Measurements from ENCODE around the gene RECK.
"Not testable (repeated sequence)": the region's sequence is repeated elsewhere in the genome, so short reads cannot be mapped to it uniquely, and the experiment has no call there.

RECK gene

DNA sequence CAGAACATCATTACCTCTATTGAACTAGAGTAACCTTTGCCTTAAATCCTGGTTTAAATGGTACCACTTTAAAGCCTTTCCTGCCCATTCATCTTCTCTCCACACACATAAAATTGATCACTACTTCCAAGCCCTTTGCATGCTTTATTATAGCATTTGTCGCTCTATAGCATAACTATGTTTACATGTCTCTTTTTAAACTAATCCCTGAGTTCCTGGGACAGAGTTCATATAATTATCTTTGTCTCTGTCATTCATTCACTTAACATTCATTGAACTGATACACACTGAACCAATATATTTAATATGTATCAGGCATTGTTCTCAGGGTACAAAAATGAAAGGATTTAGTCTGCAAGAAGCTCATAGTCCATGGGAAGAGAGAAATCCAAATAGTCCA lies 37.3 kb downstream of the RECK start:
- no peak for DNase-seq

- DNase-seq: no peak
Measured at GRCh38 chr9:36074870-36075532, 38.3 kb downstream of the RECK start.

DNA sequence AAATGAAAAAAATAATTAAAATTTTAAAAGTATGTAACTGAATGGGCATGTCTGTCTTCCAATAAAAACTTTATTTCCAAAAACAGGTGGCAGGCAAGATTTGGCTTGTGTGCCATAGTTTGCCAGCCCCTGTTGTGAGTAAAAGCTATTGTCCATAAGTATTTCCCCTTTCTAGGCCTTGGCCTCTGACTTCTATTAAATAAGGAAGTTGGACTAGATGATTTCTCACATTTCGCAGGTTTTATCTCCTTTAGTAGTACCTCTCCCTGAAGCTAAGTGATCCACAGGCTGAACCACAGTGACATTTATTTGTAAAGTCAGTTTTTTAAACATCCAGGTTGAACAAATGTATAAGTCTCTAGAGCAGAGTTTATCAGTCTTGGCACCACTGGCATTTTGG lies 41.3 kb downstream of the RECK start:
- DNase-seq: no peak

- DNase-seq: no peak
Measured at GRCh38 chr9:36080519-36080918, 43.8 kb downstream of the RECK start.

- DNase-seq: no peak
Measured at GRCh38 chr9:36082931-36083330, 46.2 kb downstream of the RECK start.

- DNase-seq: no peak
Measured at GRCh38 chr9:36086442-36086841, 49.7 kb downstream of the RECK start.

DNA sequence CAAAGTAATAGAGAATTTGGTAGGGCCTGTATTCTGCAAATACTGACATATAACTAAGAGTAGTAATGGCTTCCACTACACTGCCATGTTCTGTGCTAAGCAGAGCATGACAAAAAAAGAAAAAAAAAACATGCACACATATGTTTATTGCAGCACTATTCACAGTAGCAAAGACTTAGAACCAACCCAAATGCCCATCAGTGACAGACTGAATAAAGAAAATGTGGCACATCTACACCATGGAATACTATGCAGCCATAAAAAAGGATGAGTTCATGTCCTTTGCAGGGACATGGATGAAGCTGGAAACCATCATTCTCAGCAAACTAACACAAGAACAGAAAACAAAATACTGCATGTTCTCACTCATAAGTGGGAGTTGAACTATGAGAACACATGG lies 50.3 kb downstream of the RECK start:
- not testable (repeated sequence) for DNase-seq

GRCh38 chr9:36088020-36088419 lies 51.3 kb downstream of the RECK start:
- DNase-seq: no peak

GRCh38 chr9:36091026-36091953 lies 54.6 kb downstream of the RECK start:
- no peak for DNase-seq

- DNase-seq: no peak
Measured at GRCh38 chr9:36092014-36092413, 55.3 kb downstream of the RECK start.

GRCh38 chr9:36092509-36093215 lies 55.9 kb downstream of the RECK start:
- peak in 2 of 5 donors; percentile 10 to 86 for DNase-seq

DNA sequence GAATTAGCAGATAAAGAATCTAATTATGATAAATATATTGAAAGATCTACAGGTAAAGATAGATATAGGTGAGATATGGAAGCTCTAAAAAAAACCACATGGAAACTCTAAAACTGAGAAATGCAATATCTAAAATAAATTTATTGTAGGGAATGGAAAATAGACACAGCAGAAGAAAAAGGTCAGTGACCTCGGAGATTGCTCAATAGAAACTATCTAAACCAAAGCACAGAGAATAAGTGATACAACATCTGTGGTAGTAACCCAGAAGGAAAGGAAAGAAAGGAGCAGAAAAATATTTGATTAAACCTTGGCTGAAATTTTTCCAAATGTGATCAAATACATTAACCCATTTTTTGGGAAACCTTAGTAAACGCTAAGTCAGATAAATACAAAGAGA lies 56.7 kb downstream of the RECK start:
- DNase-seq: no peak

- no peak for DNase-seq
Measured at GRCh38 chr9:36099718-36100117, 63.0 kb downstream of the RECK start.

DNA sequence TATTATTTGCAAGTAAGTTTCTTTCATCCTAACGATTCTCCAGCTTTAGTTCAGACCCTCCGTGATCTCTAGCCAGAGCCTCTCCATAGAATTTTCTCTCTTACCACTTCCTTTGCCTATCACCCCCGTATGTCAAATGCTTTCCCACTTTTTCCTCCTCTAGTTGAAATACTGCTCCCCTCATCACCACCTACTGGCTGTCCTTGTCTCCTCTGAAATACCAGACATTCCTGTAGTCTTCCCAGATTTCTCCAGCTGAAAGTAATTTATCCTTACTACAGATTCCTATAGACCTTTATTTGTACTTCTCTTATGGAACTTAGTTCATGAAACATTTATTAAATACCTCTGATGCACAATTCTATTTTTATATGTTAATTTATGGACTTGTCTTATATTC lies 63.8 kb downstream of the RECK start:
- DNase-seq: no peak

DNA sequence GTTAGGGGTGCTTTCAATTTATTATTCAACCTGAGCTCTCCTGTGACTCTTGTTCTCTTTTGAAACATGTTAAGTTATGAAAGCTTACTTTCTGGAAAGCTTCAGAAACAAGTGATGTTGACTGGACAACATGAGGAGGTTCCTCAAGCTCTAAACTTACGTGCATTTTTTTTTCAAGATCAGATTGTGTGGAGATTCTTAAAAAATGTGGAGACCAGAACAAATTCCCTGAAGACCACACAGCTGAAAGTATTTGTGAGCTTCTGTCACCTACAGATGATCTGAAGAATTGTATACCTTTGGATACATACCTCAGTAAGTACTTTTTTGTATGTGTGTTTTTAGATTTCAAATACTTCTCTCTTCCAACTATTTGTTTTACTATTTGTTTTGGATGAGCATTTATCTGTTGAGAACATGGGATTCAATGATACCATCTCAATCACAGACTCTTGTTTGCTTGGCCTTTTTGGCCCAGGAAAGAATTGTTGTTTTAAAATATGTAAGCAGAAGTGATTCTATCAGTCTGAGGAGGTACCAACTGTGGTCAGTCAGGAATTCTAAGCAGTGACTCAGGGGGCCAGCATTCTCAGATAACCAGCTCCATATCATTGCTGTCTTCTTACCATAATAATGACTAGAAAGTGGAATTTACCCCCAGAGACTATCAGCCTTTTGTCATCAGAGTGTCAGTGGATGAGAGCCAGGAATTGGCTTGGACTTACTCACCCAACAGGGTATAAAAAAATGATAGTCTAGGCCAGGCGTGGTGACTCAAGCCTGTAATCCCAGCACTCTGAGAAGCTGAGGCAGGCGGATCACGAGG lies 65.4 kb downstream of the RECK start:
- no peak for DNase-seq

DNA sequence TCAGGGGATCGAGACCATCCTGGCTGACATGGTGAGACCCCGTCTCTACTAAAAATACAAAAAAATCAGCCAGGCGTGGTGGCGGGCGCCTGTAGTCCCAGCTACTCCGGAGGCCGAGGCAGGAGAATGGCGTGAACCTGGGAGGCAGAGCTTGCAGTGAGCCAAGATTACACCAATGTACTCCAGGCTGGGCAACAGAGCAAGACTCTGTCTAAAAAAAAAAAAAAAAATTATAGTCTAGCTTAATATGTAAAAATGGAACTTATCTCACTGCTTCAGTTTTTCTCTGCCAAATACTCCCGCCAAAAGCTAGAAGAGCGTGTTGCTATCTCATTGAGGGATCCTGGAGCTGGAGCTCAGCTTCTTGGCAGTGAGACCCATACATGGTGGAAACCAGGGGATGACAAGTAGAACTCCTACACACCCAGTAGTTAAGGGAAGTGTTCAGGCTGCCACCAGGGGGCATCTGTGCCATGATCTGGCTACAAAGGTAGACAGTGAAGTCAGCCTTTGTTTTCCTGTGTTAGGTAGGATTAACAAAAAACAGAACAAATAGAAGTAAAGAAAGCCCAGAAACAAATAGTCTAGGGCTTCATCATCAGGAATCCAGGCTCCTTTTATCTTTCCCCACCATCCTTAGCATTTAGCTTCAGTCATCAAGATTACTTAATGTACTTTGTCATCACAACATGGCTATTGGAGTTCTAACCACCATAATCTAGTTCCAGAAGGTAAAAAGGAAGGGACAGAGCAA lies 66.2 kb downstream of the RECK start:
- peak; percentile 66 to 84 (median 77) for DNase-seq

- DNase-seq: no peak
Measured at GRCh38 chr9:36109071-36109470, 72.4 kb downstream of the RECK start.

DNA sequence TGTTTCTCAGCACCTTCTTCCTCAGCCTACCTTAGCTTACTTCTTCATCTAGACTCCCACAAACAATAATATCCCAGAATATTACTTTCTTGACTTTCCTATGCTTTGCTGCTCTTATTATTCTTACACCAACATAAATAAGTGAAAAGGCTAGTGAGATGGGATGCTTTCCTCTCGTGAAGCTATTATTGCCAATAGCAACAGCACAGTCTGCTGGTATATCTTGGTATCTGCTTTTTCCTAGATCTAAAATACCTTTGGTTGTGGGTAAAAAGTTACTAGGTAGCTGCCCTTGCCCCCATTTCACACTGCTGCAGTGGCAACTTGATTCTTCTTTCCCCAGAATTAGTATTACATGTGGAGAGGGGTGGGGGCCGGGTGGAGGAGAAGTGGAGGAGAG lies 73.7 kb downstream of the RECK start:
- no peak for DNase-seq

GRCh38 chr9:36112516-36112915 lies 75.8 kb downstream of the RECK start:
- DNase-seq: no peak

DNA sequence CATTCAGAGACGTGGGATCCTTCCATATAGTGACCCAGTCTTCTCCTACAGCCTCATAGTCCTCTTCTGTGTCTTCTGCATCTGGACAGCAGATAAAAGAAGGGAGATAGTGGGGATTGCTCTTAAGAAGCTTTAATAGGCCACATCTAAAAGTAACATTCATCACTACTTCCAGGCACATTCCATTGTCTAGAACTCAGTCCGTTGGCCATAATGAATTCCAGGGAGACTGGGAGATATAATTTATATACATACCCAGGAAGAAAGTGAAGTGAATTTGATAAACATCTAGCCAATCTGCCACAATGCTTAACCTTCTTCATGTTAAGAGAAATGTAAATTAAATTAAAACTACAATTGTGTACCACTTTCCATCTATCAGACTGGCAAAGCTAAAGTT lies 77.3 kb downstream of the RECK start:
- DNase-seq: no peak

DNA sequence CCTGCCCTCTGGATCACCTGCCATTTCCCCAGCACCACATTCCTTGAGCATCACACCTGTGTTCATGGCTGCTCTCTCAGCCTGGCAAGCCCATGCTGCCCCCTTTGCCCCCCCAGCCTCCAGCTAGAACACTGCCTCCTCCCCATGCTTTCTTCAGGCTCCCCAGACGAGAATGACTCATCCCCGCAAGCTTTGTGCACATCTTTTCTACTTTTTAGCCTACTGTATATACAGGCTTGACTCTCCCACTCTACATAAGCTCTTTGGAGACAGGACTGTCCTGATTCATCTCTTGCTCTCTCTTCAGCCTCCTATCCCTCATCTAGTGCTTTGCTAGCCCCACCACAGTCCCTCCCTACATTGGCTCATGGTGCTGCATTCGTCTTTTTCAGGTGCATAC lies 79.9 kb downstream of the RECK start:
- no peak for DNase-seq

- no peak for DNase-seq
Measured at GRCh38 chr9:36118201-36118600, 81.5 kb downstream of the RECK start.
